HG03064 (cell line): ENCODE measurements around the gene CYP19A1.

Experiments used
- ATAC-seq: cut with Tn5 transposase; IDR thresholded peaks from one replicate; pipeline ENCODE4 v1.9.1; 2021; ENCODE audit warnings: low read depth; ENCODE audit not compliant: unreplicated experiment

CYP19A1 gene

DNA sequence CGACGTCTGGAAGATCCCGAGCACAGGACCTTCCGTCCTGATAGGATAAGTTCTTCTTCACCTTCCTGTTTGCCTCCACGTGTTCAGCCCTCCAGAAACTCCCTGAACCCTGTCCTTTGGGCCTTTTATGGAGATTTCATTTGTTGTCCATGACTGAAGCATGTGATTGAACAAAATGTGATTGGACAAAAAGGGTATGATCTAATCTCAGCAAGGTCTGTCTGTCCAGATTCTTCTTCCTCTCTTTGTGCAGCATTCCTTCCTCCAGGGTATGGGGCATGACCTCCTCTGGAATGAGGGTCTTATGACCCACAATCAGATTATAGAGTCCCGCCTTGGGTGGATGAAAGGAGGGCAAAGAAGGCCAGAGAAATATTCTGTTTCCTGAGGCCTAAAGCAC, at the start of gene CYP19A1:
Gene CYP19A1, minus strand, starts transcription at position 101 of the 400 bp plus-strand sequence. CDS start 95,684 bp downstream, outside the sequence.
- ATAC-seq, result no peak

GRCh38 chr15:51387699-51388041, 49.3 kb upstream of the CYP19A1 start:
- no peak for ATAC-seq

GRCh38 chr15:51386960-51387698, 48.7 kb upstream of the CYP19A1 start:
- ATAC-seq, result no peak

DNA sequence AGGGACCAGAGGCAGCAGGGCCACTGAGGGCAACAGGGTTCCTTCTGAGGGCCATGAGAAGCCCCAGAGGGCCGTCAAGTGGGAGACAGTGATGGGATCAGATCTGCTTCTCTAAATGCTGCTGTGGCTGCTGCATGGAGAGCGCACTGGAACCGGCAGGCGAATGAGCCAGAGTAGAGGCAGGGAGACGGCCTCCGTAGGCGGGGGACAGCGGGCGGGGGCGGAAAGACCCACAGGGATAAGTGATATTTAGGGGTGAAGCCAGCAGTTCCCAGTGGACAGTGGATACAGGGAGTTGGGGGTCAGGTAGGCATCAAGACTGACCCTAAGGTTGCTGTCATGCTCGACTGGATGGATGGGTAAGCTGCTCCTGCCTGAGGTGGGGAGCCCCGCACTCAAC, 48.1 kb upstream of the CYP19A1 start:
- no peak for ATAC-seq

GRCh38 chr15:51386029-51386428, 47.6 kb upstream of the CYP19A1 start:
- ATAC-seq, result no peak

- ATAC-seq, result no peak
Observed at GRCh38 chr15:51382787-51383186, 44.4 kb upstream of the CYP19A1 start.

DNA sequence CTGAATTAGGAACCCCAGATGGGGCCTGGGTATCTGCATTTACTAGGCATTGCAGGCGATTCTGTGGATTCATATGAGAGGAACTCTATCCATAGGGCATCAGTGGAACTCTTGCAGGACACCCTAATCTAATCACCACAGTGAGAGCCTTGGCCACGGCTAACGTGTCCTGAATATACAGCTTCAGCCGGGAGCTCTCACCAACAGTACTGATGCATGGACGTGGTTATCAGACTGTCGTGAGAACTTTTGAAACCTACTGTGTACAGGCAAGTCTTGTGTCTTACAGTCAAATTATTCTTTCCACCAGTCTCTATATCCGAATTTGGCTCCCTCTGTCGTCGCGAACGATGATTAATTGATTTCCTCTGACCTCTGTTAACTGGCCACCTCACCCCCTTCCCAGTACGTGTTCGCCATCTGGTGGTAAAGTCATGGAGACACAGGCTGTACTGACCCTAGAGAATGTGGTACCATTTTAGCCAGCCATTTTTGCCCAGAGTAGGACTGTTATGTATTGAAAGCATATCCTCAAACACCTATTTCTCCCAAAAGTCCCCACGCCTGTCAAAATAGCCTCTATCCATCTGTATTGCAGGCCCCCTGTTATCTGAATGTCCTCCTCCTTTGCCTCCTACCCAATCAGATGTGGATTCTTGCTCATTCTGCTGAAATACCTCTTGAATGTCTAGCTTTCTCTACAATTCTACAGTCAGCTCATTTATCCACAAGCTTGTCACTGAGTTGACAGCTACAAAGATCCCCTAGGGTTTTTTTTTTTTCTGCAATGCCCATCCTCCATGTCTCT, 42.8 kb upstream of the CYP19A1 start:
- peak; percentile 77 for ATAC-seq

DNA sequence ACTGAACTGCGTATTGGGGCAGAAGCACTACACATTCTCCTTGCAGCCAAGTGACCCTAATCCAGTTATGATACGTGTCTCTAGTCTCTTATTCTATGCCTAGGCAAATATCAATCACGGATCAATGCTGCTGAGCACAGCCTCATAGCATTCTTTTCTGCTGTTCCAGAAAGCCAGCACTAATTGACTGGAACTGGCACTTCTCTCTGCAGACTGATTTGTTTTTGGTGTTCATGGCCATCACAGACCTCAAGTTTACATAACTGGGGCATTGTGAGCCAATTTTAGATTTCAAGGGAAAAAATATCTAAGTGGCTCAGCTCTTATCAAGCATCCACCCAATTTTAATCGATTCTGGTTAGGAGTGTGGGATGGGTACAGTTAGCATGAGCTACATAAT, 41.0 kb upstream of the CYP19A1 start:
- no peak for ATAC-seq

DNA sequence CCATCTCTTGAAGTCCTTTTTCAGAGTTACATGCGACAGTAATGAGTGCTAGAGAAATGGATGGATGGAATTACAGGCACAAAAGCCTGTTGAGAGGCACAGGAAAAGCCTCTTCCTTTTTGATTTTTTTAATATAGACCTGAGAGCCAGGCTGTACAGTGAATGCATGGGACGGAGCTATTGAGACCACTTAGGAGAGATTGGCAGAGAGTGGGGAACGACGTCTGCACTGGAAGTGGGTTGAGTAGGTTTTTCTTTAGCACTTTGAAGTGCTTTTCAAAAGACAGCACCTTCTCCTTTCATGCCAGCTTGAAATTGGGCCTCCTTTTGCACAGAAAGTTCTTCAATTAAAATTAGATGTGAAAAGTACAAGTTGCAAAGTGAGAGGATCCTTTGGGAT, 40.0 kb upstream of the CYP19A1 start:
- no peak for ATAC-seq

- no peak for ATAC-seq
Observed at GRCh38 chr15:51377038-51377786, 38.8 kb upstream of the CYP19A1 start.

DNA sequence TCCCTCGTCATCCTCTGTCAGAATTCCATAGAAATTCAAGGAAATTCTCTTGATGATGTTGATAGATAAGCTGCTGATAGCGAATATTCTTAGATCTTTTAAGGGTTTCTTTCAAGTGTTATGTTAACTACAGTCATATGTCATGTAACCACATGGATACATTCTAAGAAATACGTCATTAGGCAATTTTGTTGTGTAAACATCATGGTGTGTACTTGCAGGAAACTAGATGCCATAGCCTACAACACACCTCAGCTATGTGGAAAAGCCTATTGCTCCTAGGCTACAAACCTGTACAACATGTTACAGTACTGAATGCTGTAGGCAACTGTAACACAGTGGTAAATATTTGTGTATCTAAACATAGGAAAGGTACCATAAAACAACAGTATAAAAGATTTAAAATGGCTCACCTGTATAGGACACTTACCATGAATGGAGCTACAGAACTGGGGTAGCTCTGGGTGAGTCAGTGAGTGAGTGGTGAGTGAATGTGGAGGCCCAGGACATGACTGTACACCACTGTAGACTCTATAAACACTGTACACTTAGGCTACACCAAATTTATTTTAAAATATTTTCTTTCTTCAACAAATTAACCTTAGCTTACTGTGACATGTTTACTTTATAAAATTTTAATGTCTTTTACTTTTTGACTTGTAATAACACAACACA, 37.7 kb upstream of the CYP19A1 start:
- no peak for ATAC-seq

GRCh38 chr15:51374131-51374530, 35.7 kb upstream of the CYP19A1 start:
- no peak for ATAC-seq

DNA sequence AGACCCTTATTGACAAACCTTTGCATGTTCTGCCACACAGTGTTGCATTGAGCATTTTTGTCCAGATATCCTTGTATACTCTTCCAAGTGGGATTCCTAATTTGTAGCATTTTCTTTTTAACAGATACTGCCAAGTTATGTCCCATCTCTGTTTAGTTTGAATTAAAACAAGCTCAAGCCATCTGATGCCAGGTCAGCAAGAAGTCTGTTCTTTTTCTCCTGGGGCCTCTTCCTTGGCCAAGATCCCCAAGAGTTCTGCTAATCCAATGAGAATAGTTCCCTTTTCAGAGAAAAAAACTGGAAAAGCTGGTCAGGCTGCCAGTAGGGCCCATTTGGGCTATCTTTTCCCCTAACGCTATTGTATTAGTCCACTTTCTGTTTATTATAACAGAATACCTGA, 32.9 kb upstream of the CYP19A1 start:
- ATAC-seq, result no peak

- no peak for ATAC-seq
Observed at GRCh38 chr15:51369451-51369761, 31.0 kb upstream of the CYP19A1 start.

DNA sequence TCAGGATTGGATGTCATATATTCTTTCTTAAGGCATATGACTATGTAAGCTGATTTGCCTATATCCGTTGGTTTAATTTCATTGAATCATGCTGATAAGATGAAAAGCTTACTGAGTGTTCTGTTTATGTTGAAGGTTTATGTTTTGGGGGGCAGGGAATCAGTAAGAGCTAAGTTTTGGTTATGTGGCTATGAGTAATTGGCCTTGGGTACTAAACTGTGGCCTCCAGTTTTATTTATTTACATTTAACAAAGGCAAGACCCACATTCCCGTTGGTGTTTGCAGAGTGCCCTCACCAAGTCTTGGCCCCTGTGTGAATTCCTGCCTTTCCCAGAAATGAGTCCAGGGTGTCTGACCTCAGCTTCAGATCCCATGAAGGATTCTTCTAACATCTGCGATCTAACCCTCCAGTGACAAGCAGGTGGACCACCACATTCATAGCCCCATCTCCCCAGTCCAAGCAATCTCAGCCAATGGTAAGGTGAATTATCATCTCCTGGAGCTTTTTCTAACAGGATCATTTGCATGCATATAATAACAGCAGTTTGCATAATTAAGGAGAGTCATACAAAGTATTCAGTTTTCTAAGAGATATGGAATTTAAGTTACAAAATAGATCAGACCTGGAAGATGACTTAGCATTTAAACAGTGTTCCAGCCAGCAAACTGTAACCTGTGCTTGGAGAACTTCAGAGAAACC, 30.5 kb upstream of the CYP19A1 start:
- ATAC-seq, result no peak

DNA sequence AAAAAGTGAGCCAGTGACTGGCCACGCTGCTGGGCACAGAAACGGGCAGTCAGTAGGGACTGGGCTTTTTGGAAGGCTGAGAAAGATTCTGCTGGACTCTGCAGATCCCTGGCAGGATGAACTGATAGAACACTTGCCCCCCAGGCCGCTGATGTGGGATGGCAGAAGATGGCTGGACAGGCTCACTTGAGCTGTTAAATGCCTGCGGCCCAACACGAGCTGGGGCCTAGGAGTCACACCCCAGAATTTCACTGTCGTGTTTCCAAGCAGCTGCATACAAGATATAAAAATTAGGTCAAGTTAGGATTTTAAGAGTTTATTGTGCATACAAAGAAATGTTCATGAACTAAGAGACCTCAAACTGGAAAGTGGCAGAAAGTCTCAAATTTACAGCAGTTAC, 29.9 kb upstream of the CYP19A1 start:
- no peak for ATAC-seq

- no peak for ATAC-seq
Observed at GRCh38 chr15:51367322-51367976, 29.1 kb upstream of the CYP19A1 start.

- ATAC-seq, result no peak
Observed at GRCh38 chr15:51366920-51367319, 28.5 kb upstream of the CYP19A1 start.

DNA sequence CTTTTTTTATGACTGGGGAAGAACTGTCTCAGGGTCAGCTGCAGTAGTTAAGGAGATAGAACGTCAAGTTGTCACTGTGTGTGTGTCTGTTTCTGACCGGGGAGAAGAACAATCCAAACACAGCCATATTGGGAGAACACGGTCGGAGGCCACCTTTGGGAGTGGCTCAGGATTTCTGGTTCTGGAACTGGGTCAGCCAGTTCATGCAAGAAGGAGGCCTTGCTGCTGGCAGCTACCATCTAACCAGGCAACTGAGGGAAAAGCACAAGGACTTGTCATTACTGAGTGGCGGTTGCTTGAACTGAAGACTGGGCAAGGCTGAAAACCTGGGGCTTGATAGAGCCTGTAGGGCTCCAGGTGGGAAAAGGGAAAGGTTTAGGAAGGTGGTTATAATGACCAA, 27.7 kb upstream of the CYP19A1 start:
- no peak for ATAC-seq

DNA sequence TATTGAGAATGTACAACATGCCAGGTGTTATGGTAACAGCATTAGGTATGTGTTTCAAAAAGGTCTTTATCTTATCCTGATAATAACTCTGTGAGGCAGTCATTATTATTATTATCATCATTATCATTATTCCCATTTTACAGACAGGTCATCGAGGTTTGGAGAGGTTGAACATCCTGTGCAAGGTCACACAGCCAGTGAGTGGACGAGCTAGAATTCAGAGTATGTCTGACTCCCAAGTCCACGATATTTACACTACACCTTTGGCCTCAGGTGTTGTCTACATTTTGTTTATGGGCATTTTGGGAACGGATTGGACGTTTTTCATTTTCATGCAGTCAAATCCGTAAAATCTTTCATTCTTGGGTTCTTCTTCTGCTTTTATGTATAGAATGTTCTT, 27.0 kb upstream of the CYP19A1 start:
- ATAC-seq, result no peak
